ENCODE measurements around the gene WDR81.

Gene WDR81

GRCh38 chr17:1774390-1775176, 50.1 kb downstream of the WDR81 start:
- no peak overlapping the region for H3K27ac ChIP-seq
- DNase-seq = no peak
- H3K36me3 ChIP-seq (replicated peaks) = peaks cover 7% of the 10 kb centered on the region
- H3K4me3 ChIP-seq (ENCODE audit: low read depth, low read length) = no peak overlapping the region
- H3K27me3 ChIP-seq (replicated peaks) = no peaks in the 10 kb centered on the region
- no peak for TF ChIP-seq CTCF (IDR thresholded peaks at IDR 0.05; ENCODE audit: low read depth, low read length, missing control alignments)
- in situ Hi-C loops (cut with HindIII; ENCODE audit: low pct_ligation_motif_present, low sequenced_read_pairs) = no loop called here

GRCh38 chr17:1776328-1776727, 51.8 kb downstream of the WDR81 start:
- Histone ChIP-seq H3K36me3 (replicated peaks) (peaks cover 13% of the 10 kb centered on the region), H3K27me3 (replicated peaks) (no peaks in the 10 kb centered on the region), H3K4me3 (ENCODE audit: low read depth, low read length) (no peak overlapping the region), H3K27ac (no peak overlapping the region)
- no peak for DNase-seq
- no peak for TF ChIP-seq CTCF (IDR thresholded peaks at IDR 0.05; ENCODE audit: low read depth, low read length, missing control alignments)
- in situ Hi-C loops (cut with HindIII; ENCODE audit: low pct_ligation_motif_present, low sequenced_read_pairs) = no loop called here

- in situ Hi-C loops (cut with HindIII; ENCODE audit: low pct_ligation_motif_present, low sequenced_read_pairs) = no loop called here
- H3K27ac ChIP-seq = no peak overlapping the region
- no peak for DNase-seq
- H3K27me3 ChIP-seq (replicated peaks) = no peaks in the 10 kb centered on the region
- peaks cover 14% of the 10 kb centered on the region for H3K36me3 ChIP-seq (replicated peaks)
- no peak for TF ChIP-seq CTCF (IDR thresholded peaks at IDR 0.05; ENCODE audit: low read depth, low read length, missing control alignments)
- no peak overlapping the region for H3K4me3 ChIP-seq (ENCODE audit: low read depth, low read length)
These were observed 52.4 kb downstream of the WDR81 start for GRCh38 chr17:1776857-1777256.

GRCh38 chr17:1779571-1780131, 55.1 kb downstream of the WDR81 start:
- no peak for TF ChIP-seq CTCF (IDR thresholded peaks at IDR 0.05; ENCODE audit: low read depth, low read length, missing control alignments)
- Histone ChIP-seq H3K27ac (peak overlapping the region; percentile 72), H3K36me3 (replicated peaks) (peaks cover 14% of the 10 kb centered on the region), H3K4me3 (ENCODE audit: low read depth, low read length) (peak overlapping the region; percentile 1), H3K27me3 (replicated peaks) (no peaks in the 10 kb centered on the region)
- in situ Hi-C loops (cut with HindIII; ENCODE audit: low pct_ligation_motif_present, low sequenced_read_pairs) = loop anchor here (10.0 kb wide), 1 partner anchor 65 kb away; the partner anchor contains the start of gene TLCD2
- peak; percentile 94 for DNase-seq

GRCh38 chr17:1782171-1782567, 57.7 kb downstream of the WDR81 start:
- no peak overlapping the region for H3K4me3 ChIP-seq (ENCODE audit: low read depth, low read length)

More at GRCh38 chr17:1782171-1782567, 57.7 kb downstream of the WDR81 start:
- Histone ChIP-seq H3K27ac (no peak overlapping the region), H3K27me3 (replicated peaks) (no peaks in the 10 kb centered on the region), H3K36me3 (replicated peaks) (peaks cover 14% of the 10 kb centered on the region)
- DNase-seq = no peak
- in situ Hi-C loops (cut with HindIII; ENCODE audit: low pct_ligation_motif_present, low sequenced_read_pairs) = loop anchor here (10.0 kb wide), 1 partner anchor 67 kb away; the partner anchor contains the start of gene TLCD2
- no peak for TF ChIP-seq CTCF (IDR thresholded peaks at IDR 0.05; ENCODE audit: low read depth, low read length, missing control alignments)
